Lower lobe of right lung (tissue), 2 donors: ENCODE measurements around the gene UTF1. TPM values are rescaled to one million over a fixed set of nuclear protein-coding genes. Genes with fewer than 3 reads are reported as not detected.

Experiments used
- ATAC-seq, 2 donors: fragments of 200-7000 bp; cut with Tn5 transposase; one replicate each; pipeline ENCODE4 v1.9.1; 2020 to 2022; ENCODE audit warnings: mild to moderate bottlenecking in 2 of 2, moderate library complexity in 2 of 2
- DNase-seq: peaks from one replicate; pipeline ENCODE4 v3.0.0-alpha.2; 2020
- H3K27ac ChIP-seq: fragments of 200-600 bp; one replicate; pipeline ENCODE4 v1.8.0; 2022
- H3K27me3 ChIP-seq: fragments of 200-600 bp; one replicate; pipeline ENCODE4 v1.8.0; 2022; ENCODE audit warnings: low read depth
- H3K36me3 ChIP-seq: fragments of 200-600 bp; one replicate; pipeline ENCODE4 v1.8.0; 2022; ENCODE audit warnings: mild to moderate bottlenecking
- H3K4me1 ChIP-seq: fragments of 200-600 bp; one replicate; pipeline ENCODE4 v1.8.0; 2022
- H3K4me3 ChIP-seq: fragments of 200-600 bp; one replicate; pipeline ENCODE4 v1.8.0; 2022; ENCODE audit warnings: mild to moderate bottlenecking
- H3K9me3 ChIP-seq: fragments of 200-600 bp; one replicate; pipeline ENCODE4 v1.8.0; 2022
- CTCF ChIP-seq: fragments of 200-600 bp; IDR thresholded peaks from one replicate; pipeline ENCODE4 v1.8.0; 2022; ENCODE audit warnings: antibody characterized with exemption, mild to moderate bottlenecking
- intact Hi-C: fragments of 100-400 bp; cut with DNase I; formaldehyde crosslinking; loops from one replicate; pipeline ENCODE4 v1.11.0; 2022
- total RNA-seq: library from RNA; stranded (reverse); fragmentation: NEBNext Ultra II Directional; extraction: Animal tissue kit (Norgen Biotek cat#: 25700); gene quantifications from one replicate; pipeline ENCODE4 v1.2.1, GENCODE V29; 2021
- donor health status: DM: no; HTN: yes; CAD: no; lungs with severe emphysema.

The UTF1 gene
- total RNA-seq, 1 donor from 2014 or later = not detected

- TF ChIP-seq CTCF = no peak
- H3K4me3 ChIP-seq = no peak overlapping the region
- no peaks in the 10 kb centered on the region for H3K9me3 ChIP-seq
- peaks cover 58% of the 10 kb centered on the region for H3K4me1 ChIP-seq
- ATAC-seq (peak; percentile 58 to 68), DNase-seq (peak; percentile 92)
- intact Hi-C loops = no loop called here
- peak overlapping the region; percentile 87 for H3K27ac ChIP-seq
- H3K27me3 ChIP-seq = no peaks in the 10 kb centered on the region
- no peaks in the 10 kb centered on the region for H3K36me3 ChIP-seq
Measured at GRCh38 chr10:133258818-133259601, 29.0 kb downstream of the UTF1 start.

GRCh38 chr10:133259602-133259989, 29.6 kb downstream of the UTF1 start:
- ATAC-seq (no peak), DNase-seq (no peak)
- H3K27me3 ChIP-seq = no peaks in the 10 kb centered on the region
- H3K36me3 ChIP-seq = no peaks in the 10 kb centered on the region
- H3K4me3 ChIP-seq = no peak overlapping the region
- H3K9me3 ChIP-seq = no peaks in the 10 kb centered on the region
- intact Hi-C loops = no loop called here
- TF ChIP-seq CTCF = no peak
- H3K27ac ChIP-seq = peak overlapping the region; percentile 87
- peaks cover 63% of the 10 kb centered on the region for H3K4me1 ChIP-seq

- Histone ChIP-seq H3K27me3 (no peaks in the 10 kb centered on the region), H3K27ac (peak overlapping the region; percentile 93), H3K9me3 (no peaks in the 10 kb centered on the region), H3K4me3 (peak overlapping the region; percentile 65), H3K4me1 (peaks cover 63% of the 10 kb centered on the region), H3K36me3 (no peaks in the 10 kb centered on the region)
- ATAC-seq (peak; percentile 57 to 58), DNase-seq (peak; percentile 85)
- intact Hi-C loops = no loop called here
- TF ChIP-seq CTCF = no peak
Measured at GRCh38 chr10:133260895-133261725, 31.1 kb downstream of the UTF1 start.

GRCh38 chr10:133261726-133262325, 31.8 kb downstream of the UTF1 start:
- Histone ChIP-seq H3K36me3 (no peaks in the 10 kb centered on the region), H3K9me3 (no peaks in the 10 kb centered on the region), H3K4me3 (peak overlapping the region; percentile 65), H3K4me1 (peaks cover 62% of the 10 kb centered on the region), H3K27me3 (no peaks in the 10 kb centered on the region), H3K27ac (peak overlapping the region; percentile 93)
- DNase-seq (peak; percentile 94), ATAC-seq (peak; percentile 83 to 84)
- no peak for TF ChIP-seq CTCF
- intact Hi-C loops = no loop called here

GRCh38 chr10:133262696-133263095, 32.7 kb downstream of the UTF1 start:
- no peak overlapping the region for H3K27ac ChIP-seq
- peaks cover 53% of the 10 kb centered on the region for H3K4me1 ChIP-seq
- DNase-seq (no peak), ATAC-seq (no peak)
- TF ChIP-seq CTCF = no peak
- H3K4me3 ChIP-seq = no peak overlapping the region
- intact Hi-C loops = no loop called here
- H3K9me3 ChIP-seq = no peaks in the 10 kb centered on the region
- no peaks in the 10 kb centered on the region for H3K36me3 ChIP-seq
- H3K27me3 ChIP-seq = no peaks in the 10 kb centered on the region
